ENCODE data around the gene ZBTB7C. TPM values are rescaled to one million over a fixed set of nuclear protein-coding genes. Genes with fewer than 3 reads are reported as not detected.

Gene ZBTB7C
- total and polyA plus RNA-seq, 9 of the 15 experiments (the other 6 are each of a cell fraction or from before 2014, with no cell fraction given) = not detected

- DNase-seq (ENCODE audit: extremely low read depth in 1 of 4, low spot score in 3 of 4) (no peak), FAIRE-seq (no peak), ATAC-seq (no peak)
- Histone ChIP-seq H3K4me3 (no peak overlapping the region), H3K79me2 (ENCODE audit: control insufficient read depth, insufficient read depth, low read length) (no peaks in the 10 kb centered on the region), H3K9me1 (ENCODE audit: control insufficient read depth, insufficient read depth, low read length) (no peaks in the 10 kb centered on the region), H3K36me3 (ENCODE audit: control insufficient read depth, insufficient read depth, low read length) (no peaks in the 10 kb centered on the region), H2AFZ (ENCODE audit: low read depth, low read length) (no peak overlapping the region), H3K9me3 (replicated peaks; ENCODE audit: control insufficient read depth, insufficient read depth, low read depth, low read length) (no peaks in the 10 kb centered on the region), H3K4me2 (ENCODE audit: insufficient read depth, low read length) (no peak overlapping the region), H3K9ac (ENCODE audit: insufficient read depth in 1 of 2, low read depth in 2 of 2, low read length in 2 of 2) (no peak overlapping the region), H4K20me1 (replicated peaks; ENCODE audit: control insufficient read depth, insufficient read depth, low read length) (no peaks in the 10 kb centered on the region), H3K4me1 (replicated peaks in 1 of 2; ENCODE audit: control insufficient read depth in 2 of 2, insufficient read depth in 2 of 2, low read length in 2 of 2) (peaks cover 0 to 9% of the 10 kb centered on the region in 2 experiments; a peak in 2 of 5 replicates), H3K27ac (ENCODE audit: extremely low read depth, low read depth, low read length) (no peak overlapping the region), H3K27me3 (ENCODE audit: control insufficient read depth in 2 of 2, insufficient read depth in 2 of 2, low read length in 2 of 2) (no peaks in the 10 kb centered on the region; a peak in 1 of 5 replicates)
- ChIA-PET POLR2A (no interaction called here), CTCF (ENCODE audit: low intra/inter-chr PET ratio) (no interaction called here)
- intact Hi-C loops (cut with micrococcal nuclease) (no loop called here), in situ Hi-C loops (cut with MboI) (no loop called here)
- WGBS (ENCODE audit: insufficient coverage, low coverage, missing lambda C conversion rate) = 6% methylated on average over 3 of the region's 4 CpGs
- no TSS peak for BruUV-seq (replicated peaks)
- TF ChIP-seq SETDB1 (IDR thresholded peaks at IDR 0.05; ENCODE audit: low read length) (no peak), FOXA3 (CRISPR knock-in tag; conservative IDR thresholded peaks at IDR 0.05 in 1 of 2, IDR thresholded peaks at IDR 0.05 in 1 of 2) (no peak), ZNF586 (CRISPR knock-in tag; conservative IDR thresholded peaks at IDR 0.05) (no peak), STAT6 (CRISPR knock-in tag; IDR thresholded peaks at IDR 0.05) (no peak), MEF2D (tag; conservative IDR thresholded peaks at IDR 0.05; ENCODE audit: low read depth) (no peak), CTCFL (IDR thresholded peaks at IDR 0.05; ENCODE audit: borderline replicate concordance, insufficient read depth, low read depth, low read length, poor library complexity, severe bottlenecking) (no peak), NRF1 (conservative IDR thresholded peaks at IDR 0.05 in 1 of 2, IDR thresholded peaks at IDR 0.05 in 1 of 2) (no peak), MED1 (CRISPR knock-in tag; IDR thresholded peaks at IDR 0.05; ENCODE audit: borderline replicate concordance) (no peak), RFX1 (IDR thresholded peaks at IDR 0.05) (no peak), ZBTB34 (CRISPR knock-in tag; IDR thresholded peaks at IDR 0.05) (no peak), KLF1 (tag; IDR thresholded peaks at IDR 0.05) (no peak), ETV5 (CRISPR knock-in tag; IDR thresholded peaks at IDR 0.05; ENCODE audit: low read depth) (no peak)
- TF ChIP-seq, protein P1, sequence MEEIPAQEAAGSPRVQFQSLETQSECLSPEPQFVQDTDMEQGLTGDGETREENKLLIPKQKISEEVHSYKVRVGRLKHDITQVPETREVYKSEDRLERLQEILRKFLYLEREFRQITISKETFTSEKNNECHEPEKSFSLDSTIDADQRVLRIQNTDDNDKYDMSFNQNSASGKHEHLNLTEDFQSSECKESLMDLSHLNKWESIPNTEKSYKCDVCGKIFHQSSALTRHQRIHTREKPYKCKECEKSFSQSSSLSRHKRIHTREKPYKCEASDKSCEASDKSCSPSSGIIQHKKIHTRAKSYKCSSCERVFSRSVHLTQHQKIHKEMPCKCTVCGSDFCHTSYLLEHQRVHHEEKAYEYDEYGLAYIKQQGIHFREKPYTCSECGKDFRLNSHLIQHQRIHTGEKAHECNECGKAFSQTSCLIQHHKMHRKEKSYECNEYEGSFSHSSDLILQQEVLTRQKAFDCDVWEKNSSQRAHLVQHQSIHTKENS (CRISPR knock-in tag; IDR thresholded peaks at IDR 0.05) = no peak
- TF ChIP-seq, protein P2, sequence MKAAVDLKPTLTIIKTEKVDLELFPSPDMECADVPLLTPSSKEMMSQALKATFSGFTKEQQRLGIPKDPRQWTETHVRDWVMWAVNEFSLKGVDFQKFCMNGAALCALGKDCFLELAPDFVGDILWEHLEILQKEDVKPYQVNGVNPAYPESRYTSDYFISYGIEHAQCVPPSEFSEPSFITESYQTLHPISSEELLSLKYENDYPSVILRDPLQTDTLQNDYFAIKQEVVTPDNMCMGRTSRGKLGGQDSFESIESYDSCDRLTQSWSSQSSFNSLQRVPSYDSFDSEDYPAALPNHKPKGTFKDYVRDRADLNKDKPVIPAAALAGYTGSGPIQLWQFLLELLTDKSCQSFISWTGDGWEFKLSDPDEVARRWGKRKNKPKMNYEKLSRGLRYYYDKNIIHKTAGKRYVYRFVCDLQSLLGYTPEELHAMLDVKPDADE (conservative IDR thresholded peaks at IDR 0.05; ENCODE audit: control insufficient read depth, low read depth, low read length) = no peak
Observed at GRCh38 chr18:48292229-48292628, 117.0 kb downstream of the ZBTB7C start.

All from K562 (cell line).